KOPT-K1 (cell line): Measurements from ENCODE around the gene CAMKV.
A peak's percentile ranks its signal among the peaks of the same experiment; 100 is the strongest.
"Not testable (repeated sequence)": the region's sequence is repeated elsewhere in the genome, so short reads cannot be mapped to it uniquely, and the experiment has no call there.

Experiments used
- H3K27ac ChIP-seq: fragments of 200-600 bp; sonication (generic); 2 replicates; pipeline ENCODE4 v1.5.1; 2016; ENCODE audit warnings: antibody characterized with exemption, mild to moderate bottlenecking, low read depth, low read length; ENCODE audit not compliant: poor library complexity, severe bottlenecking
- H3K36me3 ChIP-seq: fragments of 200-600 bp; sonication (generic); 2 replicates; pipeline ENCODE4 v1.5.1; 2017; ENCODE audit warnings: antibody characterized with exemption, mild to moderate bottlenecking, low read length, moderate library complexity; ENCODE audit not compliant: insufficient read depth
- H3K9me3 ChIP-seq: fragments of 200-600 bp; sonication (generic); 2 replicates; pipeline ENCODE4 v1.5.1; 2017; ENCODE audit warnings: antibody characterized with exemption, low read length, mild to moderate bottlenecking; ENCODE audit not compliant: insufficient read depth, poor library complexity, severe bottlenecking

Gene CAMKV

DNA sequence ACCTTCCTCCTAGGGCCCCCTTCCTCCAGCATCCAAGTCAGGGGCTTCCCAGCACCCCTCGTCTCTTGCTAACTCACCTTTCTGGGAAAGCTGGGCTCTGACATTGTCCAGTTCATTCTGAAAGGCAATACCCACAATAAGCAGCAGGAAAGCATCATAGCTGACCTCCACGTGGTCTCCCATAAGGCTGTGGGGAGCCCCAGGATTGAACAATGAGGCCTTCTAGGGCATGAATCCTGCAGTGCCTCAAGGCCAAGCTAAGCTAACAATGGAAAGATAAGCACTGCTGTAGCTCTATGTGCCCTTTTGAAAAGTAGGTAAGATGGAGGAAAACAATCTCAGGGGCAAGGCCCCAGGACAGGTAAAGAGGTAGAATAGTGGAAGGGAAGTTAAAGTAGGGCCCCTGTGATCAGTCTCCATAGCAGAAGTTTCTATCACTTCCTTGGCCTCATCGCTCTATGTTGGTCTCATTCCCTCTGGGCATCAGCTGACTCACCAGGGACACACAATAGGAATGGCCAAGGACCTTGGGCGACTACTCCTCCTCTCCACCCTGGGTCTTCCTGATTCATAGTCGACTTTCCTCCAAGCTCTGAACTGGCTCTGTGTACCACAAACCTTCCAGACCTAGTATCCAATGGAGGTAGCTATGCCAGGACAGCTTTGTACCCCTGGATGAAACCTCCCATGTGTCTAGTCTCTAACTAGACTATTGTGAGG, 25.1 kb downstream of the CAMKV start:
- Histone ChIP-seq H3K9me3 (no peaks in the 10 kb centered on the region), H3K27ac (no peak overlapping the region), H3K36me3 (peaks cover 86% of the 10 kb centered on the region)

GRCh38 chr3:49842843-49843517, 26.7 kb downstream of the CAMKV start:
- Histone ChIP-seq H3K36me3 (peaks cover 92% of the 10 kb centered on the region), H3K27ac (no peak overlapping the region), H3K9me3 (no peaks in the 10 kb centered on the region)

DNA sequence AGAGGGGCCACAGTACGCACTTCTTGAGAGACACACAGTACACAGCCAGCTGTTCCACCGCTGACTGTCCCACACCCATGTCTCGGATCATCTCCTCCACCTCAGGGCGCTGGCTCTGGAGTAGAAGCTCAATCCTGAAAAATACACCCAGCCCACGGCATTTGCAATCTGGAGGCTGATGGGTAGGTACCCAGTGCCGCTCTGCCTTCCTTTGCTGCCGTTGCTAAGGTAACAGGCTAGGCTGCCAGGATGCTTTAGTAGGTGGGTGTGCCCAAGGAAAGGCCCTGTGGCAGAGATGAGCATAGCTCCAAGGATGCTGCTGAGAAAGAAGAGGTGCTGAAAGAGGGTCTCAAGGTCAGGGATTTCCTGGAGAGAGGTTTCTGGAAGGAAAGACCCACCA, 27.9 kb downstream of the CAMKV start:
- Histone ChIP-seq H3K36me3 (peaks cover 94% of the 10 kb centered on the region), H3K9me3 (no peaks in the 10 kb centered on the region), H3K27ac (no peak overlapping the region)

DNA sequence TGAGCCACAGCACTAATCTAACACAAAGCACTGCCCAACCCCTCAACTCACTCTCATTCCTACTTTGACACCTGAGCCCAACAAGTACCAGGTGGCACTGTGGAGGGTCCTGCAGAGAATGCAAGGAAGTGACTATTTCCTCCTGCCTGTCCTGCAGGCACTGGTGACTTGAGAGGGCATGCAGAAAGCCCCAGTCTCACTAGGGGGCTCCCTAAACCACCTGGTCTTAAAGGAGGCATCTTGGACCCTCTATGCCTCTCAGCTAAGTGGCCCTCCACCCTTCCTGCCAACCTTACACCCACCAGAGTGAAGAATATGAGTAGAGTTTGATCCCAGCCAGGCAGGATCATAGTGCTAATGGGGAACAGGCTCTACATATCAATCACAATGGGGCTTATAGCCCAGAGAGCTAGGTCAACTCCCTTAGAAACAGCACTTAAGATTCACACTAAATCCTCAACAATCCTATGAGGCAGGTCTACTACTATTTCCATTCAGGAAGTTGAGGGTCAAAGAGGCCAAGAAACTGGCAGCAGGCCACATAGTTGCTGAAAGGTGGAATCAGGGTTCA, 28.5 kb downstream of the CAMKV start:
- H3K27ac ChIP-seq: no peak overlapping the region
- peaks cover 95% of the 10 kb centered on the region for H3K36me3 ChIP-seq

GRCh38 chr3:49840388-49840787, 29.3 kb downstream of the CAMKV start:
- Histone ChIP-seq H3K9me3 (no peaks in the 10 kb centered on the region), H3K36me3 (peaks cover 92% of the 10 kb centered on the region), H3K27ac (no peak overlapping the region)

More for the DNA sequence above, 28.5 kb downstream of the CAMKV start:
- no peaks in the 10 kb centered on the region for H3K9me3 ChIP-seq

GRCh38 chr3:49839193-49839809, 30.4 kb downstream of the CAMKV start:
- Histone ChIP-seq H3K27ac (no peak overlapping the region), H3K9me3 (no peaks in the 10 kb centered on the region), H3K36me3 (peaks cover 92% of the 10 kb centered on the region)

DNA sequence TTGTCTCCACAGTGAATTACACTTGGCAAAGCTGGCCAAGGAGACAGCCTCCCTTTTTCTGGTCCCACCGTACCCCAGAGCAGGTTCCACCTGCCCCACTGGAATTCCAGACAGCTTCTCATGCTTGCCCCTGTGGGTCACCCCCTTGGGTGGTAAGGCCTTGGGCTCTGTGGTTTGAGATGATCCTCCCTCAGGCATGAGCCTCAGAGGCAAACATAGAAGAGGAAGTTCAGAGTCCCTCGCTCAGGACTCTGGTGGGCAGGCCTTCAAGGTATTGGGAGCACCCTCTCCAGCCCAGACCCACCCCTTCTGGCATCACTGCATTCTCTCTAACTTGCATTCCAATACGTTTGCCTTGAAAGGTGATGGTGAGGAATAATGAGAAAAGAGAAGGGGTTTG, 38.4 kb downstream of the CAMKV start:
- no peaks in the 10 kb centered on the region for H3K9me3 ChIP-seq
- no peak overlapping the region for H3K27ac ChIP-seq
- H3K36me3 ChIP-seq: peaks cover 87% of the 10 kb centered on the region

GRCh38 chr3:49826016-49826415, 43.7 kb downstream of the CAMKV start:
- H3K9me3 ChIP-seq: no peaks in the 10 kb centered on the region
- peaks cover 42% of the 10 kb centered on the region for H3K36me3 ChIP-seq
- H3K27ac ChIP-seq: no peak overlapping the region

GRCh38 chr3:49823131-49823530, 46.6 kb downstream of the CAMKV start:
- not testable (repeated sequence) for H3K27ac ChIP-seq, H3K9me3 ChIP-seq
- peaks cover 13% of the 10 kb centered on the region for H3K36me3 ChIP-seq

DNA sequence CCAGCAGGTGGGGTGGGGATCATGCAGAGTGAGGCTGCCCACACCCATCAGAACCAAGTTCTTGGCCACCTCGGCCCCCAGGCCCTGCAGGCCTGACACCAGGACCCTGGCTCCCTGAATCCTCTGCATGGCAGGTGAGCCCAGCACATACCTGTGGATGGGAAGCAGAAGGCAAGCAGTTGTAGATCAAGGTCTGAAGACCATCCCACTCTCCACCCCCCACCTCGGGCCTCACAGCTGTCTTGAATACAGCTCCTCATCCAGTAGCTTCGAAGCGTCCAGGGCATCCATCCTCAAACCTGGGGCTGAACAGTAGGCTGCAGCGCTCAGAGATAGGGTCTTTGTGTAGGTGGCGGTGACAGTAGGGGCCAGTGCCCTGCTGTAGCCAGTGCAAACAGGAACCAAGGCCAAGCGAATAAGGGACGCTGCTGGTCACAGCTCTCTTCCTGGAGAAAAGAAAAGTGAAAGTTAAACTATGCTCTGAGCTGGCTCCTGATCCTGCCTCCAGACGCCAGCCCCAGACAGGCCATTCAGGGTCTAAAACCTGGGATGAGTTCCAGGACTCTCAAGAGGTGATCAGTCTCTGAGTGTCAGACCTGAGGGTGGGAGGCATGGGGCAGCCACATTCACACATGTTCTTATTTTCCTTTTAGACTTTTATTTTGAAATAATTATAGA, 56.1 kb downstream of the CAMKV start, which contains the start of gene UBA7:
Gene UBA7 (minus strand): TSS at position 457 of the 678 bp plus-strand sequence. CDS start 166 bp downstream, at position 291.
- Histone ChIP-seq H3K9me3 (no peaks in the 10 kb centered on the region), H3K27ac (peak within 1 kb of the TSS; percentile 88), H3K36me3 (peaks cover 38% of the 10 kb centered on the region; the same call in 1 of the 2 replicates)

DNA sequence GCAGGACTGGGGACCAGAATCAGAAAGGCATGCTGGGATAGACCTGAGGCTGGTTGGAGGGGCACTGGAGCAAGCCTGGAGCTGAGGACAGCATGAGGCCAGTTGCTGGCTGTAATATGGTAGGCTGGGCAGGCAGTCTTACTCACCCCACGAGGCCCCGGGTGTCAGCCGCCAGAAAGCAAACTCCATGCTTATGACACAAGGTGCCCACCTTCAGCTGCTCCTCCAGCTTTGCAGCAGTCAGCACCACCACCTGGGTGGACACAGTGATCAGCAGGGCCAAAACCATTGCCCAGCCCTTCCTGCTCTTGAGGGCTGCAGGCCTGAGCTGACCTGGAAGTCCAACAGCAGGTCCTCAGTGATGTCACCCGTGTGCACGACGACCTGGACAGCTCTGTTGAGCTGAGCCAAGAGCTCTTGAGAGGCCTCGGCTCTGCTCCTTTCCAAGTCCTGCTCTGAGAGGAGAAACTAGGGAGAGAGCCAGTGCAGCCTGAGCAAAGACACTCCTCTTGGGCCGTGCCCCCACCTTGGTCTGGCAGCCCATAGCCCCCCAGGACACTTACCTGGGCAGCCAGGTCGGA, 56.7 kb downstream of the CAMKV start:
- H3K36me3 ChIP-seq: peaks cover 38% of the 10 kb centered on the region; the same call in 1 of the 2 replicates
- peak overlapping the region; percentile 88 for H3K27ac ChIP-seq
- H3K9me3 ChIP-seq: no peaks in the 10 kb centered on the region
